SK-N-SH (cell line): ENCODE measurements around the gene TMEM132E. TPM values are rescaled to one million over a fixed set of nuclear protein-coding genes. Genes with fewer than 3 reads are reported as not detected.

Experiments used
- CTCF ChIA-PET: fragments of 300-600, 350-600 bp; formaldehyde crosslinking; extraction: SDS; loops from one replicate; lab custom pipeline; 2021; lab: Yijun Ruan, JAX
- POLR2A ChIA-PET: fragments of 350-600 bp; sonication (Branson Sonifier 250); formaldehyde crosslinking; extraction: SDS; loops from one replicate; lab custom pipeline; 2020; ENCODE audit warnings: antibody characterized with exemption, inconsistent platforms; lab: Yijun Ruan, JAX
- DNase-seq: peaks from one replicate; pipeline ENCODE4 v3.0.0; 2012
- H2AFZ ChIP-seq: fragments of 200-600 bp; sonication (generic); 2 replicates; pipeline ENCODE4 v1.8.1; 2016; ENCODE audit warnings: antibody characterized with exemption, mild to moderate bottlenecking, low read depth
- H3F3A ChIP-seq: fragments of 200-600 bp; sonication (generic); replicated peaks from 2 replicates; pipeline ENCODE3; 2016; ENCODE audit warnings: antibody characterized with exemption, mild to moderate bottlenecking; ENCODE audit not compliant: insufficient read depth
- H3K27ac ChIP-seq, 2 experiments: fragments of 200-500 bp in 1 of 2; fragments of 200-600 bp in 1 of 2; sonication (Bioruptor generic) in 1 of 2; sonication (generic), shearing (Covaris generic) in 1 of 2; 2 replicates each; pipeline versions ENCODE4 v1.5.1 to v1.6.1; 2014 to 2016; ENCODE audit warnings: low read depth in 2 of 2, inconsistent platforms in 1 of 2, low read length in 1 of 2, mild to moderate bottlenecking in 1 of 2, mixed read lengths in 1 of 2
- H3K27me3 ChIP-seq: fragments of 200-600 bp; sonication (generic), shearing (Covaris generic); 2 replicates; pipeline ENCODE4 v1.6.1; 2016; ENCODE audit warnings: mixed run types; ENCODE audit not compliant: insufficient read depth
- H3K36me3 ChIP-seq, 2 experiments: fragments of 200-500 bp in 1 of 2; fragments of 200-600 bp in 1 of 2; sonication (Bioruptor generic) in 1 of 2; sonication (generic) in 1 of 2; replicated peaks in 1 of 2; 2 replicates each; pipeline versions ENCODE3 to v1.5.1; 2014 to 2016; ENCODE audit warnings: low read length in 1 of 2, mild to moderate bottlenecking in 1 of 2; ENCODE audit not compliant: insufficient read depth in 2 of 2, control insufficient read depth in 1 of 2
- H3K4me1 ChIP-seq, 2 experiments: fragments of 200-500 bp in 1 of 2; fragments of 200-600 bp in 1 of 2; sonication (Bioruptor generic) in 1 of 2; sonication (generic), shearing (Covaris generic) in 1 of 2; 2 replicates each; pipeline versions ENCODE4 v1.5.1 to v1.6.1; 2014 to 2016; ENCODE audit warnings: low read depth in 1 of 2, low read length in 1 of 2, mixed run types in 1 of 2; ENCODE audit not compliant: insufficient read depth in 2 of 2, control insufficient read depth in 1 of 2
- H3K4me2 ChIP-seq: fragments of 200-600 bp; sonication (generic), shearing (Covaris generic); 2 replicates; pipeline ENCODE4 v1.6.1; 2017; ENCODE audit warnings: mixed run types
- H3K4me3 ChIP-seq, 2 experiments: fragments of 200-500 bp in 1 of 2; fragments of 200-600 bp in 1 of 2; sonication (Bioruptor generic) in 1 of 2; sonication (generic), shearing (Covaris generic) in 1 of 2; 2 replicates each; pipeline versions ENCODE4 v1.5.1 to v1.8.1; 2014 to 2016; ENCODE audit warnings: low read depth in 2 of 2, inconsistent platforms in 1 of 2, low read length in 1 of 2, mild to moderate bottlenecking in 1 of 2, mixed read lengths in 1 of 2, moderate library complexity in 1 of 2
- H3K79me2 ChIP-seq: fragments of 200-600 bp; sonication (generic); 2 replicates; pipeline ENCODE4 v1.8.1; 2017; ENCODE audit warnings: mild to moderate bottlenecking; ENCODE audit not compliant: insufficient read depth
- H3K9ac ChIP-seq: fragments of 200-600 bp; sonication (generic); 2 replicates; pipeline ENCODE4 v1.6.1; 2017; ENCODE audit warnings: mixed run types
- H3K9me2 ChIP-seq: fragments of 200-600 bp; sonication (generic); 2 replicates; pipeline ENCODE4 v1.6.1; 2017; ENCODE audit warnings: mixed run types
- H3K9me3 ChIP-seq: fragments of 200-600 bp; sonication (generic); 2 replicates; pipeline ENCODE4 v1.6.1; 2017; ENCODE audit warnings: mixed run types, mild to moderate bottlenecking, moderate library complexity
- H4K20me1 ChIP-seq: fragments of 200-600 bp; sonication (generic); 2 replicates; pipeline ENCODE4 v1.6.1; 2017; ENCODE audit warnings: mild to moderate bottlenecking, mixed run types; ENCODE audit not compliant: insufficient read depth
- CHD2 ChIP-seq: fragments of 150-350 bp; IDR thresholded peaks from 2 replicates; pipeline ENCODE4 v1.6.1; 2018; ENCODE audit warnings: low read length; ENCODE audit not compliant: partially characterized antibody
- CTCF ChIP-seq: fragments of 200-600 bp; sonication (generic); IDR thresholded peaks from 2 replicates; pipeline ENCODE4 v1.6.1; 2017; ENCODE audit warnings: antibody characterized with exemption, mild to moderate bottlenecking, moderate library complexity
- FOXM1 ChIP-seq: IDR thresholded peaks from 2 replicates; pipeline ENCODE4 v1.4.0; 2012; ENCODE audit warnings: low read depth, mild to moderate bottlenecking
- GABPA ChIP-seq: IDR thresholded peaks from 2 replicates; pipeline ENCODE4 v1.4.0; 2012; ENCODE audit warnings: low read depth, mild to moderate bottlenecking
- IRF3 ChIP-seq: fragments of 150-350 bp; IDR thresholded peaks from 2 replicates; pipeline ENCODE4 v1.6.1; 2016; ENCODE audit warnings: mild to moderate bottlenecking, low read depth, low read length
- POLR2AphosphoS5 ChIP-seq: IDR thresholded peaks from 2 replicates; pipeline ENCODE4 v1.6.1; 2012; ENCODE audit warnings: low read depth, low read length
- RAD21 ChIP-seq: IDR thresholded peaks from 2 replicates; pipeline ENCODE4 v1.6.1; 2012; ENCODE audit warnings: mild to moderate bottlenecking, low read length
- REST ChIP-seq: IDR thresholded peaks from 2 replicates; pipeline ENCODE4 v1.6.1; 2012; ENCODE audit warnings: mild to moderate bottlenecking, low read depth, low read length, moderate library complexity
- SMC3 ChIP-seq: IDR thresholded peaks from 2 replicates; pipeline ENCODE4 v1.6.1; 2012; ENCODE audit warnings: low read depth, low read length, improper control_type of control experiment
- TEAD4 ChIP-seq: IDR thresholded peaks from 2 replicates; pipeline ENCODE4 v1.4.0; 2012; ENCODE audit warnings: mild to moderate bottlenecking, borderline replicate concordance; ENCODE audit not compliant: insufficient read depth
- whole genome bisulfite sequencing: methylation state at CpG from one replicate; pipeline ENCODE4 v1.1.6; 2017; ENCODE audit warnings: low lambda C conversion rate; 5-methylcytosine and 5-hydroxymethylcytosine counted together
- polyA plus RNA-seq, 3 experiments: library from polyadenylated mRNA; depleted of rRNA; stranded (reverse); fragments of >200 nt; gene quantifications; 2 replicates each; pipeline ENCODE4 v1.2.3, GENCODE V29; 2012

Gene TMEM132E
- polyA plus RNA-seq, 1 of the 3 experiments (the other 2 are of a cell fraction): not detected

- Histone ChIP-seq H3K4me3 (no peak overlapping the region), H3K9me2 (no peaks in the 10 kb centered on the region), H3F3A (no peaks in the 10 kb centered on the region), H3K79me2 (no peaks in the 10 kb centered on the region), H3K9me3 (no peaks in the 10 kb centered on the region), H2AFZ (no peak overlapping the region), H3K4me2 (no peak overlapping the region), H3K27ac (no peak overlapping the region), H3K36me3 (no peaks in the 10 kb centered on the region), H3K9ac (no peak overlapping the region), H4K20me1 (no peaks in the 10 kb centered on the region), H3K4me1 (peaks cover 0 to 18% of the 10 kb centered on the region in 2 experiments; a peak in 1 of 4 replicates), H3K27me3 (peaks cover 82% of the 10 kb centered on the region)
- no peak for TF ChIP-seq REST
- CTCF ChIA-PET: interaction anchor here (1.1 to 6.8 kb wide), 13 partner anchors 10 to 310 kb away, joined by 3 to 45 read pairs (median 4); no protein-coding TSS in a partner anchor
- DNase-seq: peak; percentile 53
- 25% methylated on average over 16 of the region's 22 CpGs for WGBS
- POLR2A ChIA-PET: no interaction called here
Measured at GRCh38 chr17:34582185-34582900, 3.0 kb downstream of the TMEM132E start.

GRCh38 chr17:34582901-34583245 lies 3.5 kb downstream of the TMEM132E start:
- no peaks in the 10 kb centered on the region for H3K9me2 ChIP-seq
- H3K27ac ChIP-seq: no peak overlapping the region
- H3K79me2 ChIP-seq: no peaks in the 10 kb centered on the region
- H3K36me3 ChIP-seq: no peaks in the 10 kb centered on the region
- no peak overlapping the region for H3K9ac ChIP-seq
- no peaks in the 10 kb centered on the region for H3K9me3 ChIP-seq
- H3K27me3 ChIP-seq: peaks cover 82% of the 10 kb centered on the region
- WGBS: 53% methylated on average over 3 of the region's 3 CpGs
- no peak overlapping the region for H3K4me2 ChIP-seq
- no peaks in the 10 kb centered on the region for H3F3A ChIP-seq
- TF ChIP-seq TEAD4 (no peak), SMC3 (no peak), POLR2AphosphoS5 (no peak), GABPA (no peak), RAD21 (no peak), CHD2 (no peak), IRF3 (no peak), CTCF (no peak), FOXM1 (no peak)
- DNase-seq: no peak
- no peak overlapping the region for H3K4me3 ChIP-seq
- no peak overlapping the region for H2AFZ ChIP-seq
- ChIA-PET CTCF (interaction anchor here (1.1 to 6.8 kb wide), 7 partner anchors 11 to 309 kb away, joined by 4 to 45 read pairs (median 4); no protein-coding TSS in a partner anchor), POLR2A (no interaction called here)
- no peaks in the 10 kb centered on the region for H4K20me1 ChIP-seq
- peaks cover 0 to 18% of the 10 kb centered on the region in 2 experiments; a peak in 1 of 4 replicates for H3K4me1 ChIP-seq
